Lung (tissue), 12 donors: Measurements from ENCODE around the gene CCDC88A. TPM values are rescaled to one million over a fixed set of nuclear protein-coding genes. Genes with fewer than 3 reads are reported as not detected.

ENCODE experiments used
- ATAC-seq: fragments of 200-7000 bp; cut with Tn5 transposase; one replicate; pipeline ENCODE4 v1.9.1; 2020; ENCODE audit warnings: moderate number of reproducible peaks; ENCODE audit not compliant: insufficient read depth, low FRiP score
- DNase-seq, 3 donors: peaks; one replicate each; pipeline ENCODE4 v3.0.0-alpha.2; 2013 to 2017
- H3K27ac ChIP-seq, 2 donors: one replicate each; pipeline ENCODE4 v1.5.1; 2013; ENCODE audit warnings: mild to moderate bottlenecking in 2 of 2, moderate library complexity in 2 of 2, control low read depth in 1 of 2, inconsistent platforms in 1 of 2, low read depth in 1 of 2, low read length in 1 of 2
- H3K27me3 ChIP-seq, 3 donors: one replicate each; pipeline ENCODE4 v1.5.1; 2013; ENCODE audit warnings: low read length in 2 of 3; ENCODE audit not compliant: control insufficient read depth in 3 of 3, insufficient read depth in 3 of 3
- H3K36me3 ChIP-seq, 4 donors: one replicate each; pipeline ENCODE4 v1.5.1; 2013; ENCODE audit warnings: low read length in 4 of 4, mild to moderate bottlenecking in 1 of 4, moderate library complexity in 1 of 4; ENCODE audit not compliant: control insufficient read depth in 4 of 4, insufficient read depth in 4 of 4
- H3K4me1 ChIP-seq, 5 donors: one replicate each; pipeline ENCODE4 v1.5.1; 2013; ENCODE audit warnings: low read length in 5 of 5, mild to moderate bottlenecking in 2 of 5, moderate library complexity in 1 of 5; ENCODE audit not compliant: control insufficient read depth in 5 of 5, insufficient read depth in 5 of 5
- H3K4me3 ChIP-seq: one replicate; pipeline ENCODE4 v1.5.1; 2013; ENCODE audit warnings: mild to moderate bottlenecking, control low read depth, moderate library complexity
- H3K9ac ChIP-seq, 2 donors: one replicate each; pipeline ENCODE4 v1.5.1; 2013; ENCODE audit warnings: low read length in 2 of 2, control low read depth in 1 of 2; ENCODE audit not compliant: insufficient read depth in 1 of 2
- H3K9me3 ChIP-seq, 4 donors: one replicate each; pipeline ENCODE4 v1.5.1; 2013; ENCODE audit warnings: low read length in 3 of 4, mild to moderate bottlenecking in 1 of 4, moderate library complexity in 1 of 4; ENCODE audit not compliant: control insufficient read depth in 4 of 4, insufficient read depth in 3 of 4
- CTCF ChIP-seq: IDR thresholded peaks from 2 replicates; pipeline ENCODE4 v1.5.1; 2012; ENCODE audit warnings: mild to moderate bottlenecking; ENCODE audit errors: control extremely low read depth, extremely low read depth
- WGBS, 2 donors: extraction: QIAGEN DNeasy Blood & Tissue Kit; methylation state at CpG; one replicate each; pipeline ENCODE4 v1.1.7; 2013; 5-methylcytosine and 5-hydroxymethylcytosine counted together
- polyA plus RNA-seq, 2 donors: library from polyadenylated mRNA; stranded (reverse); fragments of 200-250 nt; gene quantifications; one replicate each; pipeline ENCODE4 v1.2.1, GENCODE V29; 2013
- total RNA-seq, 2 donors: library from RNA; depleted of rRNA in 1 of 2; stranded (reverse); fragments of >200 nt in 1 of 2; gene quantifications; one replicate each; pipeline ENCODE4 v1.2.1, GENCODE V29; 2014 to 2021
- donor health status: control.
- donor health status: control.
- donor health status: Bipolar disorder and iron deficiency.
- donor health status: healthy.
- donor health status: DM: yes; HTN: yes; CAD: no.

Gene CCDC88A
- total and polyA plus RNA-seq, 4 donors, result 13.3 to 91.9 (median 61.5) TPM

- Histone ChIP-seq H3K36me3 (peaks cover under 1 to 4% (median 3%) of the 10 kb centered on the region in 4 donors), H3K27ac (no peak overlapping the region), H3K27me3 (no peaks in the 10 kb centered on the region), H3K4me1 (no peaks in the 10 kb centered on the region), H3K9ac (no peak overlapping the region), H3K9me3 (no peaks in the 10 kb centered on the region), H3K4me3 (no peak overlapping the region)
- DNase-seq (no peak), ATAC-seq (no peak)
- TF ChIP-seq CTCF, result no peak
- 96 to 97% methylated on average over 2 of the region's 2 CpGs for WGBS, 2 donors
These were observed 19.3 kb downstream of the CCDC88A start for GRCh38 chr2:55400332-55400731.

GRCh38 chr2:55399815-55400214 lies 19.8 kb downstream of the CCDC88A start:
- H3K4me3 ChIP-seq, result no peak overlapping the region
- peaks cover 0 to 4% (median 2%) of the 10 kb centered on the region in 4 donors for H3K36me3 ChIP-seq
- no peak for TF ChIP-seq CTCF
- H3K4me1 ChIP-seq, result no peaks in the 10 kb centered on the region
- no peaks in the 10 kb centered on the region for H3K27me3 ChIP-seq
- no peak overlapping the region for H3K9ac ChIP-seq
- no peaks in the 10 kb centered on the region for H3K9me3 ChIP-seq
- H3K27ac ChIP-seq, result no peak overlapping the region
- ATAC-seq (no peak), DNase-seq (no peak)

- H3K27ac ChIP-seq, result no peak overlapping the region
- TF ChIP-seq CTCF, result no peak
- no peaks in the 10 kb centered on the region for H3K27me3 ChIP-seq
- ATAC-seq (no peak), DNase-seq (no peak)
- no peaks in the 10 kb centered on the region for H3K4me1 ChIP-seq
- H3K4me3 ChIP-seq, result no peak overlapping the region
- H3K36me3 ChIP-seq, result peaks cover 0 to 3% (median 0%) of the 10 kb centered on the region in 4 donors
- WGBS, 2 donors, result 67 to 69% methylated on average over 2 of the region's 2 CpGs
- H3K9ac ChIP-seq, result no peak overlapping the region
- no peaks in the 10 kb centered on the region for H3K9me3 ChIP-seq
These were observed 23.7 kb downstream of the CCDC88A start for GRCh38 chr2:55395724-55396605.
